DMS 273 (cell line): ENCODE results near the gene PTPRR.
"Not testable (repeated sequence)": the region's sequence is repeated elsewhere in the genome, so short reads cannot be mapped to it uniquely, and the experiment has no call there.

Experiments used
- DNase-seq: peaks from one replicate; lab custom pipeline; 2025; ENCODE audit not compliant: unreplicated experiment; lab: John Stamatoyannopoulos, UW

PTPRR gene

GRCh38 chr12:70754330-70754741 is 166.2 kb downstream of the PTPRR start:
- DNase-seq: no peak

- DNase-seq: no peak
These were observed 168.2 kb downstream of the PTPRR start for GRCh38 chr12:70752327-70752726.

- DNase-seq: no peak
These were observed 170.6 kb downstream of the PTPRR start for GRCh38 chr12:70749931-70750330.

- no peak for DNase-seq
These were observed 171.7 kb downstream of the PTPRR start for GRCh38 chr12:70748809-70749208.

- DNase-seq: no peak
These were observed 172.9 kb downstream of the PTPRR start for GRCh38 chr12:70747445-70748260.

- no peak for DNase-seq
These were observed 175.5 kb downstream of the PTPRR start for GRCh38 chr12:70745048-70745447.

- DNase-seq: no peak
These were observed 176.4 kb downstream of the PTPRR start for GRCh38 chr12:70744178-70744577.

- no peak for DNase-seq
These were observed 179.3 kb downstream of the PTPRR start for GRCh38 chr12:70741256-70741655.

- DNase-seq: no peak
These were observed 180.8 kb downstream of the PTPRR start for GRCh38 chr12:70739756-70740155.

GRCh38 chr12:70736351-70737133 is 184.0 kb downstream of the PTPRR start:
- no peak for DNase-seq

- not testable (repeated sequence) for DNase-seq
These were observed 185.3 kb downstream of the PTPRR start for GRCh38 chr12:70735197-70735596.

GRCh38 chr12:70733385-70733784 is 187.2 kb downstream of the PTPRR start:
- DNase-seq: peak; percentile 79

- peak; percentile 0 for DNase-seq
These were observed 188.3 kb downstream of the PTPRR start for GRCh38 chr12:70732287-70732686.

- no peak for DNase-seq
These were observed 189.8 kb downstream of the PTPRR start for GRCh38 chr12:70730675-70731180.

GRCh38 chr12:70724444-70724843 is 196.1 kb downstream of the PTPRR start:
- peak; percentile 6 for DNase-seq

GRCh38 chr12:70722584-70723343 is 197.8 kb downstream of the PTPRR start:
- peak; percentile 5 for DNase-seq

- DNase-seq: no peak
These were observed 198.7 kb downstream of the PTPRR start for GRCh38 chr12:70721656-70722357.

- DNase-seq: no peak
These were observed 199.3 kb downstream of the PTPRR start for GRCh38 chr12:70721216-70721615.

GRCh38 chr12:70719672-70720420 is 200.7 kb downstream of the PTPRR start:
- DNase-seq: peak; percentile 51

GRCh38 chr12:70719071-70719470 is 201.5 kb downstream of the PTPRR start:
- no peak for DNase-seq
